ENCODE data around the gene MAMSTR.
A peak's percentile ranks its signal among the peaks of the same experiment; 100 is the strongest.
"Not testable (repeated sequence)": the region's sequence is repeated elsewhere in the genome, so short reads cannot be mapped to it uniquely, and the experiment has no call there.

Gene MAMSTR

GRCh38 chr19:48685583-48685982 lies 33.9 kb downstream of the MAMSTR start:
- DNase-seq: no peak

GRCh38 chr19:48683349-48683748 lies 36.2 kb downstream of the MAMSTR start:
- DNase-seq: peak; percentile 88

GRCh38 chr19:48681127-48681470 lies 38.4 kb downstream of the MAMSTR start:
- DNase-seq: no peak

GRCh38 chr19:48680436-48681126 lies 38.9 kb downstream of the MAMSTR start:
- DNase-seq: no peak

GRCh38 chr19:48680006-48680405 lies 39.5 kb downstream of the MAMSTR start:
- DNase-seq: not testable (repeated sequence)

GRCh38 chr19:48678201-48678600 lies 41.3 kb downstream of the MAMSTR start:
- DNase-seq: no peak

- DNase-seq: no peak
Measured at GRCh38 chr19:48676887-48677286, 42.6 kb downstream of the MAMSTR start.

GRCh38 chr19:48676487-48676886 lies 43.0 kb downstream of the MAMSTR start:
- no peak for DNase-seq

- DNase-seq: peak; percentile 96
Measured at GRCh38 chr19:48674921-48675824, 44.4 kb downstream of the MAMSTR start.

GRCh38 chr19:48674216-48674809 lies 45.2 kb downstream of the MAMSTR start:
- DNase-seq: no peak

- DNase-seq: peak; percentile 41
Measured at GRCh38 chr19:48673436-48674100, 46.0 kb downstream of the MAMSTR start.

- no peak for DNase-seq
Measured at GRCh38 chr19:48672994-48673393, 46.5 kb downstream of the MAMSTR start, which contains the start of gene NTN5. NTN5 (minus strand) TSS chr19:48673017; CDS start chr19:48670986, 2,031 bp downstream.

GRCh38 chr19:48671446-48671995 lies 48.0 kb downstream of the MAMSTR start:
- no peak for DNase-seq

- DNase-seq: peak; percentile 57
Measured at GRCh38 chr19:48670699-48671445, 48.7 kb downstream of the MAMSTR start.

GRCh38 chr19:48669903-48670668 lies 49.4 kb downstream of the MAMSTR start:
- DNase-seq: no peak

- no peak for DNase-seq
Measured at GRCh38 chr19:48668761-48669160, 50.8 kb downstream of the MAMSTR start.

GRCh38 chr19:48668332-48668731 lies 51.2 kb downstream of the MAMSTR start:
- no peak for DNase-seq

GRCh38 chr19:48665786-48666185 lies 53.7 kb downstream of the MAMSTR start:
- DNase-seq: no peak

- no peak for DNase-seq
Measured at GRCh38 chr19:48664476-48664875, 55.0 kb downstream of the MAMSTR start.

GRCh38 chr19:48663667-48664066 lies 55.9 kb downstream of the MAMSTR start:
- no peak for DNase-seq
